HG03108 (cell line): Measurements from ENCODE around the gene STOML1.
"Not testable (repeated sequence)": the region's sequence is repeated elsewhere in the genome, so short reads cannot be mapped to it uniquely, and the experiment has no call there.

Source experiments
- ATAC-seq: cut with Tn5 transposase; IDR thresholded peaks from one replicate; pipeline ENCODE4 v1.9.1; 2021; ENCODE audit warnings: moderate library complexity; ENCODE audit not compliant: unreplicated experiment

The STOML1 gene

DNA sequence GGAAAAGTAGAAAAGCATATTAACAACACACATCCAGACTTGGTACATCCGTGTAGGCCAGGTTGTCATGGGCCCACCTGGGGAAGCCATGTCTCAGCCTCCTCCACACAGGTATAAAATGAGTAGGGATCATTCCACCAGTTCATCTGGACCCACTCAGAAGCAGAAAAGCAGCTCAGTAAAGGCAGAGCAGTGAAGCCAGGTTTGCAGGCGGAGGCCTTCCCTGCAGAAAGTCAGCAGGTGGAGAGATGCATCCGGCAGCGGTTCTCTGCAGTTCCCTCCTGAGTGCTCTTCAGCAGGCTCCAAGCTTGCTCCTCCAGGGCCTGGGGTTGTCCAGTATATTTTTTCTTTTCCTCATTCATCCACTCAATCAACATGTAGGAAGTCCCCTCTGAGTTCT lies 43.7 kb downstream of the STOML1 start:
- ATAC-seq = no peak

DNA sequence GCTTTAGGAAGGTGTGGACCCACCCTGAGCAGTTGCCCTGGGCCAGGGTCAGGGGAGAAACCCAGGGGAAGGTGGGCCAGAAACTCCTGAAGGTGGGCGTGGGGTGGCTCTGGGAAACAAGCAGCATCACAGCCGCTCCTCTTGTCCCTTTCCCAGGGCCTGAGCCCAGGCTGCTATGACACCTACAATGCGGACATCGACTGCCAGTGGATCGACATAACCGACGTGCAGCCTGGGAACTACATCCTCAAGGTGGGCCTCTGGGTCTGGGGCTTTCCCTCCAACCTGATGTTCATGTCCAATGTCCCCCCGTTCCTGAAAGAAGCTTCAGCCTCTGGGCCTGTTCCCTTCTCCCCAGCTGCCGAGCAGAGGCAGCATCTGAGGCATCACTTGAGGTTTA lies 44.4 kb downstream of the STOML1 start:
- no peak for ATAC-seq

DNA sequence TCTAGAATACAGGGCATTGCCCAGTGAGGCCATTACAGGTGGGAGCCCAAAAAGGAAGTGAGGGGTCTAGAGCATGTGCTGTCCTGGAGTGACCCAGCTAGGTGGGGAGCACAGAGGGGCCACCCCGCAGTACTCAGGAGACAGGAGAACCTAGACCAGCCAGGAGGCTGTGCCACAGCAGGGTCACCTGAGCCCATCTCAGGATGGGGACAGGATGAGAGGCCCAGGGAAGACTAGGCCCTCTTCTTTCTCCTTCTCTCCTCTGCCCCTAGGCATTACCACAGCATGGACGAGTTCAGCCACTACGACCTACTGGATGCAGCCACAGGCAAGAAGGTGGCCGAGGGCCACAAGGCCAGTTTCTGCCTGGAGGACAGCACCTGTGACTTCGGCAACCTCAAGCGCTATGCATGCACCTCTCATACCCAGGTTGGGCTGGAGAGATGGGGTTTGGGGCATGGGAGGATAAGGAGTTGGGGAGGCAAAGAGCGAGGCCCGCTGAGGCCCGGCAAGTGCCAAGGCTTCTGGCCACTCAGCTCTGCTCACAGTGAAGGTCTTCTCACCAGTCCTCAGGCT lies 45.2 kb downstream of the STOML1 start:
- no peak for ATAC-seq

DNA sequence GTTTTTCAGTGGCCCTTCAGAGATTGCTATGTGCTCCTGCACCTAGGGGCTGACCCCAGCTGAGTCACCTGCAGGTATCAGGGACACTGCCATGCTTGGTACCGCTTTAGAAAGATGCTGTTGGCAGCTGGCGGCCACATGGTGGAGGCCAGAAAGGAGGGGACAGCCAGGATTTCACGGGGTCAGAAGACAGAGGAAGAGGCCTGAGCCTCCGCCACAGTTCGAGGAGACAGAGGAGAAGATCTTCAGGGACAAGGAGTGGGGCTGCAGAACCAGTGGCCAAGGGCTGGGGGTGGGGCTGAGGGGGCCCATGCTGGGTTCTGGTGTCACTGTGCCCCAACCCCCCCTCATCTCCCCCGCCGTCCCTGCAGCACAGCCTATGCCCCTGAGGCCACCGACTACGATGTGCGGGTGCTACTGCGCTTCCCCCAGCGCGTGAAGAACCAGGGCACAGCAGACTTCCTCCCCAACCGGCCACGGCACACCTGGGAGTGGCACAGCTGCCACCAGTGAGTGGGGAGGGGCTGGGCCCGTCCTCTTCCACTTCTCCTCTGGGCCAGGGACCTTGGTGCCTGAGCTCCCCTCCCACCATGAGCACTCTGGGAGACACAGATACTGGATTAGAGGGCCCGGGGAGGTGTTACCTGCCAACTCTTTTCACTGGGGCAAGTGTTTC lies 45.9 kb downstream of the STOML1 start:
- ATAC-seq = no peak

DNA sequence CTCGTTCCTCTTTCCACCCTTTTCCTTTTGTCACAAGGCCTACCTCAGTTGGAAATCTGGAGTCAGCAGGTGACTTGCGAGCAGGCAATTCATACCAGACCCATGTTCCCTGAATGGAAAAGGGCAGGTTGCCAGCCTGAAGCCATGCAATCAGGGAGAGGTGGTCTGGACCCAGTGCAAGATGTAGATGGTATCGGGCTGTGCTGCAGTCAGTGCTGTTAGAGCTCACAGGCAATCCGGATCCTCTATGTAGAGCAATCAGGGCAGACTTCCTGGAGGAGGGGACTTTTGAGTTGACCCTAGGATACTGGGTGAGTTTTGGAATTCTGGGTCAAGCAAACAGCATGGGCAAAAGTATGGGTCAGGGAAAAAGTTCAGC lies 47.0 kb downstream of the STOML1 start:
- no peak for ATAC-seq

DNA sequence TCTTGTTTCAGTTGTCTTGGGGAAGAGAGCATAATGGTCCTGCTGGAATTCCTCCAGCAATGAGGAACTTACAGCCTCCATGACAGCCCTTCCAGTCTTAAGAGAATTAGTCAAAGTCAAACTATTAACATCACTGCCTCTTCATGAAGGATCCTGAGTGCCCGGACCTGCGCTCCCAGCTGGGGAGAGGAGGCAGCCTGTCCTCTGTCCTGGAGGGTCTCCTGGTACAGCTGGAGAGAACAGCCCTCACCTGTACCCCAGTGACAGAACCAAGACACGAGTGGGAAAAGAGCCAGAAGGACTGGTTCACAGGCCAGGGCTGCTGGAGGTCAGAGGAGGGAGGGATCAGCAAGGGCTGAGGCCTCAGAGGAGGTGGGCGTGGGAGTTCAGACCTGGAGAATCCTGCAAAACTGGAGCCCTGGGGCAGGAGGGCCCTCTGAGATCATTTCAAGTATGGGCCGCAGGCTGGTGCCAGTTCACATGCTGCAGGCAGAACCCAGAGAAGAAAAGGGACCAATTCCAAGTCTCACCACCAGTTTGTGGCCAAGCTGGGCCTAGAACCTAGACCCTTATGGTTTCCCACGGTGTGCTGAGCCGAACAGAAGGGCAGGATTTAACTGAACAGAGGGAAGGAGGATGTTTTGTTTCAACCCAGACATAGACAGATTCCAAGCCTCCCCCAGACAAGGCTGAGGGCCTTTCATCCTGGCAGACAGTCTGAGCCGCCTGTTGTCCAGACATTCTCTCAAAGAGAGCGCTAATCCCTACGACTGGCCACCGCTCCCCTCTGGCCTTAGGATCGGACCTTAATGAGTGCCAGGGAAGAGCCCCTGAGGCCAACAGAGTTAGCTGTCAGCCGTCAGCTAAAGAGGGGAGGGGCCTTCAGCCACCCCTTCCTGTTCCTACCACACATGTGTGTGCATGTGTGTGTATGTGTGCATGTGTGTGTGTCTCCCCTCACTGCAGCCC lies 47.6 kb downstream of the STOML1 start:
- no peak for ATAC-seq

DNA sequence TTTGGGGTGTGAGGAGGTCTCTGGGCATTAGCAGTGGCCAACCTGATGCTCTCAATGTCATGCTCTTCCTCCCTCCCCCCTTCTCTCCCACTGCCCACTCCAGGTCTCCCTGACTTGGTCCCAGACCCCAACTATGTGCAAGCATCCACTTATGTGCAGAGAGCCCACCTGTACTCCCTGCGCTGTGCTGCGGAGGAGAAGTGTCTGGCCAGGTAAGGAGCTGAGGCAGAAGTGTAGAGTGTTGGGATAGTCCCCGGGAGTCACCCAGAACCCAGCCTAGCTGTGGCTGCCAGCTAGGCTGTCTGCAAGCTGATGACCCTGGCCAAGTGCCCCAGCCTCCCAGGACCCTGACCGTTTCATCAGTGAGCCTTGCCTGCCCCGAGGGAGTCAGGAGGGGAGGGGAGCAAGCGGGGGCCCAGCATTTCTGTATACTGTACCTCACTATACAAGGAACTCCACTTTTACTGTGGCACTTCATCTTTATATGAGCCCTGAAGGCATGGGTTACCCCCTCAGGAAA lies 49.3 kb downstream of the STOML1 start:
- no peak for ATAC-seq

DNA sequence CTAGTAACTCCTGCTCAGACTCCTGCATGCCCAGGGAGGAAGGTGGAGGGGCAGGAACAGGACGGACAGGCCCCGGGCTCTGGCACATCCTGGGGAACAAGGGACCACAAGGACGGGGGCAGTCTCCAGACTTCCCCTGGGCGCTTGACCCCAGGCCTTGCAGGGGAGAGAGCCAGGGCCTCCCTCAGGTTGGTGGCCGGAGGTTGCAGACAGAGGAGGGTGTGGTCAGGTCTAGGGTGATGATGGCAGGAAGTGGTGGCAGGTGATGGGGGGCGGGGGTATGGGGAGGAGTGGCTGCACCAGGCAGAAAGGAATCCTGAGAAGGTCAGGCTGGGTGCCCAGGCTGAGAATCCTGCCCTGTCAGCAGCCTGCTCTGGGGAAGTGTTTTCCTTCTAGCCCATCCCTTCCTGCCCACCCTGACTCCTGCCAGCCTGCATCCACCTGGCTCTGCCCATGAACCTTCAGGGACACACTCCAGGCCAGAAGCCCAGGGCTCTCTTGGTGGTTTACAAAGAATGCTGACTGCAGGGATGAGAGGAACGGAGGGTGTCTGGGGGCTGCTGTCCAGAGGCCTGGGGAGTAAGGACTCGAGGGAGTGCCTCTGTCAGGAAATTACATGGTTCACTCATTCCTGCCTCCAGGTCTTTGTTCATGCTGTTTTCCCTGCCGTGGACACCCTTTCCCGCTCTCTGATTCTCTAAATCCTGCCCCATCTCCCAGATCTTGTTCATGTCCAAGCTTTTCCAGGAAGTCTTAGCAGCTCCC lies 50.0 kb downstream of the STOML1 start:
- ATAC-seq = no peak

DNA sequence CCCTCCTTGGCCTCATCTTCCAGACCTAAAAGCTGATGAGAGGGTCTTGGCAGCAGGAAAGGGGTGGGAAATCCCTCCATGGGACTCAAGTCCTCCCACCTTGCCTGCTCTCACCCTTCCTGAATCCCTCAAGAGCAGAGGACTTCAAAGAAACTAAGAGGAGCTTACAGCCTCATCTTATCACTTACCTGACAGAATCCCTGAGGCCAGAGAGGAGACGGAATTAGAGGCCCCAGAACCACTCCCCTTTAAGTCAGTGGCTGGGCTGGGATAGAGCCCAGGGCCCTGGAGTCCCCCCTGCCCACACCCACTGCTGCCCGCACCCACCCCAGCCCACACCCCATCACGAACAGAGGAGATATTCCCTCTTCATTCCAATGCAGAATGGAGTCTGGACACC lies 50.6 kb downstream of the STOML1 start:
- no peak for ATAC-seq

DNA sequence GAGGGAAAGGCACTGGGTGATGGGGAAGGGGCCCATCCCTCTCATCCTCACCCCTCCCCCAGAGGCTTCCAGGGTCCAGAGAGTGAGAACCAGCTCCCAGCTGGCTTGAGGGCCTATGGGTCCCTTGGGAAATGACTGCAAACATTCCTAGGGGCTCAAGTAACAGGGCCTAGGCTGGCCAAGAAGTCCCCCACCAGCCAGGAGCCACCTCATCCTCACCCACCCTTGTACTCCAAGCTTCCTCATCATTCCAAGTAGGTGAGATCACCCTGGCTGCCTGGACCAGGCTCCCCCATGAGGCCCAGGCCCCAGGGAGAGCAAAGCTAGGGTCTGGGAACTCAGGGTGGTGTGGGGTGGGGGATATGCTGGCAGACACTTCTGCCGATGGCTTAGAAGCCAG lies 51.1 kb downstream of the STOML1 start:
- ATAC-seq = no peak

DNA sequence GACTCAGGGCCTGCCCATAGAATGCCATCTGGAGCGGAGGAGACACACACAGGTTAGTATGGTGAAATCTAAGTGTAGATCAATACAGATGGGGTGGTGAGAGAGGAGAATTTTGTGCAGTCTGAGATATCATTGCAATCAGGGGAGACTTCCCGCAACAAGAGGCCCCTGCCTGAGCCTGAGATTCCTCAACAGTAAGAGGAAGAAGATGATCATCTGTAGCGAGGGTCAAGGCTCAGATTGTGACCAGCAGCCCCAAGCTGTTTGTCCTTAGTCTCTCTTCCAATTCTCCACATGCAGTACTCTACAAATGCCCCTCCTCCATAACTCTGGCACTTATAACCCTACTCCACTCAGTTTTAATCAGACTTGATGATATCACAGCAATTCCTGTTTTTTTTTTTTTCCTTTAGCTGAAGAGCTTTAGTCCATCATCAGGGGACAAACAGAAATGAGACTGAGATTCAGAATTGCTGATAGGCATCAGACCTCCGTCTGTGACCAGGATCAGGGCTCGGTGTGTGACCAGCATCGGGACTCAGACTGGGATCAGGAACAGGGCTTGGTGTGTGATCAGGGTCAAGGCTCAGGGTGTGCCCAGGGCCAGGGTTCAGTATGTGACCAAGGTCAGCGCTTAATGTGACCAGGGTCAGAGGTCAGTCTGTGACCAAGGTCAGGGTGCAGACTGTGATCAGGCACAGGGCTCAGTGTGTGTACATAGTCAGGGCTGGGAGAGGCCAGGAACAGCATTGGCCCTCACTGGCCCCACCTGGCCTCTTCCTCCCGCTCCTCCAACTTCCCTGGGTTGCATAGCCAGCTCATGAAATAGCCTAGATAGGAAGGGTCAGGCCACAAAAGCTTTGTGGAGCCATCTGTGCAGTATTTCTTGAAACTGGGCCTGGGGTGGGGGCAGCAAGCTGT lies 51.8 kb downstream of the STOML1 start:
- ATAC-seq = no peak

DNA sequence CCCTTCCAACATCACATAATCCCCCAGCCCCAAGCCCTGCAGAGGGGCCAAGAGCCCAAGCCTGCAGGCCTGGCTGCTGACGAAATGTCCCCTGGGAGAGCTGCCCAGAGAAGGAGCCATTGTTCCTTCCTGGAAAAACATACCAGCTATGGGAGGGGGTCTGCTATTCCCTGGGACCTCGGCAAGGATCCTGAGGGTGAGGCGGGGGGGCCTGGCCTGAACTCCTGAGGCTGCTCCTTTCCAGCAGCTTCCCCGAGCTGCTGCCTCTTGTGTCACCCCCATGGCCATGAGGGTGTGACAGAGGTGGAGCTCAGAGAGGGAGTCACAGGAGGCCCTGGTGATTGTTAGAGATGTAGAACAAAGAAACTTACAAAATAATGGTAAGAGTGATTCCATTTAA lies 53.0 kb downstream of the STOML1 start:
- ATAC-seq = no peak

DNA sequence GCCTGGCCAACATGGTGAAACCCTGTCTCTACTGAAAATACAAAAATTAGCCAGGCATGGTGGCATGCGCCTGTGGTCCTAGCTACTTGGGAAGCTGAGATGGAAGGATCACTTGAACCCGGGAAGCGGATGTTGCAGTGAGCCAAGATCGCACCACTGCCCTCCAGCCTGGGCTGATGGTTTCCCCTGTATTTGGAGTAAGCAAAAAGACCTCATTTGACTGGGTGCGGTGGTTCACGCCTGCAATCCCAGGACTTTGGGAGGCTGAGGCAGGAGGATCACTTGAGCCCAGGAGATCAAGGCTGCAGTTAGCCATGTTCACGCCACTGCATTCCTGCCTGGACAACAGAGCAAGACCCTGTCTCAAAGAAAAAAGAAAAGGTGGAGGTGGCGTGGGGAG lies 53.6 kb downstream of the STOML1 start:
- not testable (repeated sequence) for ATAC-seq

DNA sequence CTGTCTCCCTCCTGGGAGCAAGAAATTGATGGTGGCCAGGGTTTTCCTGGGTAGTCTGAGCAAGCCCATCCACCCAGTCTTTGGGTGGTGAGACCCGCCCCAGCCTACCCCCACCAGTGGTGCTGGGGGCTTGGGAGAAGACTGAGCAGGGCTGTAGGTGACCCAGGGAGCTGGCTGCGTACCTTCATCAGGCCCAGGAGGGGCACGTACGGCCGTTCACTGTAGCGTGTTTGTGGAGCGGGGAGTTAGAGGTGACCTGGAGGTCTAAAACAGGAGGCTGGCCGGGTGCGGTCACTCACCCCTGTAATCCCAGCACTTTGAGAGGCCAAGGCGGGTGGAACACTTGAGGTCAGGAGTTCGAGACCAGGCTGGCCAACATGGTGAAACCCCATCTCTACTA lies 54.4 kb downstream of the STOML1 start:
- no peak for ATAC-seq

DNA sequence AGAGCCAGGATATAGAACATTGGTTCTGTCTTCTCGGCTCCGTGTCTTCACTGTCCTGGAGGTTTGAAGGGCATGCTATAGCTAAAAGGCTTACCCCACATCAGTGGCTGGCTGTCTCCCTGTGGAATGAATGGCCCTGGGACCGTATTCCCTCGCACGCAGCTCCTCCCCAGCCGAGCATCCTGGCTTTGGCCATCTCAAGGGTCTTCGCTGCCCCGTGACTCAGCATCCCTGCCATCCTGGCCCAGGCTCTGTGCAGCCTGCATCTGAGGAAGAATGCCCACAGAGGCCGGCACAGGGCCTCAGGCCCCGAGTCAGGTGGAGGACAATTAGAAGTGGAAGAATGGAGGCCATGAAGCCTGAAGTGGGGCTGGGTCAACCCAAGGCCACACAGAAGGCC lies 54.8 kb downstream of the STOML1 start:
- no peak for ATAC-seq

DNA sequence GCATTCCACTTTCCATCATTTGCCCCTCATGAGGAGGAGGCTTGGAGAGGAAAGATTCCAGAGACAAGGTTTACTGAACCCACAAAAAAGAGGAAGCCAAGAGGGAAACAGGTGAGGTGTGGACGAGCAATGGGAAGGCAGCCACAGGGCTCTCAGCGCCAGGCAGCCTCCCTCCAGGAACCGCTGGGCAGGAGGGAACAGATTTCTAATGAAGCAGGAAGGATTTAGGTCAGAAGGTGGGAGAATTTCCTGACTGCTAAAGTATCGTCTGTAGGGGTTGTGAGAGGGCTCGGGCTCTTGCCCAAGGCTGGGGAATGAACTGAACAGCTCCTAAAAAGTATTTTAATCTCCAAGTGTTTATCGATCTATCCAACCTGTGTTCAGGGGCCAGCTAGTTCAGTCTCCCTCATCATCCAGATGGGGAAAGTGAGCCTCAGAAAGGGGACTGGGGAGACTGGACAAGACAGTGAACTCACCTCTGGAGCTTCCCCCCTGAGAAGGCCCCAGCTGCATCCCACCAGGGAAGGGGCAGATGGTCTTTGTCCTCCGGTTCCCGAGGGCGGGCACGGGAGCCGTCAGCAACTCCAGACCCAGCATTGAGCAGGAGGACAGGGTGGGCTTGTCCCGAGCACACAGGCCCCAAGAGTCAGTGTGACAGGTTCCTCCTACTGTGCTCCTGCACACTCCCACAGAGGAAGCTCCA lies 55.4 kb downstream of the STOML1 start:
- no peak for ATAC-seq

DNA sequence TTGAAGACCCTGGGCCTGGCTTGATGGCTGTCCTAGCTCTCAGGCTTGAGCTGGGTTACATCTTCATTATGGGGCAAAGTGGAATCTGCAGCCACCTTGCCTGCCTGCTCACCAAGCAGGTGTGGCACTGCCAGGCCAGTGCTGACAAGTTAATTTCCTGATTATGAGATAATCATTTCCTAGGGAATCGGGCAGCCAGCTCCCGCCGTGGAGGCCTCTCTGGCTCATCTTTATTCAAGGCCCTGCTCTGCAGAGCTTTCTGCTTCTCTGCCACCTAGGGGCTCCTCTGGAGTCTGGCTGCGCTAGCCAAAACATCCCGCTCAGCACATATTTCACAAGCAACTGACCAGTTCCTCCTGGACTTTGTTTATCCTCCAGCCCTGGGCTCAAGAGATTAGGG lies 55.9 kb downstream of the STOML1 start:
- ATAC-seq = no peak

DNA sequence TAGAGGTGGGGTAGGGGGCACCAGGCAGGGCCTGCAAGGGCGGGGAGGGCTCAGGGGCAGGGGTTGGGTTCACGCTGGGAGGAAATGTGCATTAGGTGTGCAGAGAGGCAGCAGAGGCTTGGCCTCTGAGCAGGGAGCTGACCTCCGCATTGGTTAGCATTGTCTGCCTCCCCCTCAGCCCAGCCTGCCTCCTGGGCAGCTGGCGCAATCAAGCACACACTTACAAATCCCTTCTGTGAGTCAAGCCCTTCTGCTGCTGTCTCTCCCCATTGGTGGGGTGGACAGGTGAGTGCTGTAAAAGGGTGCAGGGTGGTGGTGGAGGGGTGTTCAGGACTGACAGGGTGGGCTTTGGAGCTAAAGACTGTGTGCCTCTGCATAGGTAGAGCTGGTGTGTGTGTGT lies 56.5 kb downstream of the STOML1 start:
- no peak for ATAC-seq

DNA sequence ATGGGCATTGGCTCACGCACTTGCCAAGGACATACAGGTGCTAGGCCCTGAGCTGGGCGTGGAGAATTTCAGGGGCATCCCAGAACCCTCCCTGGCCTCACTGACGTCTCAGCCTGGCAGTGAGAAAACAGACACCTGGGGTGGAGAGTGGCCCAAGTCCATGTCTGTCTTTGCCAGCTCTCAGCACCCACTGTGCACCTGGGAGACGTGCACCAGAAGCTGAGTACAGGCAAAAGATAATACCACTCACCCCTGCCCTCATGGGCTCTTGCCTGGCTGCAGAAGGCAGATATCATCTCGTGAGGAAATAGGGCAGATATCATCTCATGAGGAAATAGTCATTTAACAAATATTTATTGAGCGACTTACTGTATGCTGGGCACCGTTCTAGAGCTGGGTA lies 57.8 kb downstream of the STOML1 start:
- ATAC-seq = no peak
